ENCODE results near the gene ACTL6B. TPM values are rescaled to one million over a fixed set of nuclear protein-coding genes. Genes with fewer than 3 reads are reported as not detected.

ACTL6B gene
- total and polyA plus RNA-seq, 2 donors (not counting 3 experiments of a cell fraction or from before 2014, with no cell fraction given) = not detected

- Histone ChIP-seq H4K20me1 (replicated peaks; ENCODE audit: control insufficient read depth, extremely low read depth, insufficient read depth, low read length) (no peaks in the 10 kb centered on the region), H2AFZ (ENCODE audit: low read depth, low read length) (no peak overlapping the region), H3K9ac (replicated peaks; ENCODE audit: extremely low read depth, insufficient read depth, low read length) (no peak overlapping the region), H3K4me1 (ENCODE audit: control insufficient read depth, extremely low read depth, insufficient read depth, low read length) (peaks cover 2% of the 10 kb centered on the region), H3K27me3 (ENCODE audit: control insufficient read depth in 2 of 2, insufficient read depth in 2 of 2, low read length in 2 of 2) (peaks cover 0 to 11% of the 10 kb centered on the region in 2 experiments), H3K79me2 (ENCODE audit: control insufficient read depth, insufficient read depth, low read length) (no peaks in the 10 kb centered on the region), H3K9me3 (replicated peaks; ENCODE audit: control insufficient read depth, insufficient read depth, low read length) (no peaks in the 10 kb centered on the region), H3K27ac (ENCODE audit: insufficient read depth, low read depth, low read length) (no peak overlapping the region), H3K4me3 (replicated peaks in 1 of 3; ENCODE audit: insufficient read depth in 1 of 3, low read depth in 1 of 3, low read length in 3 of 3) (no peak overlapping the region), H3K9me1 (replicated peaks; ENCODE audit: control insufficient read depth, extremely low read depth, insufficient read depth, low read length) (no peaks in the 10 kb centered on the region), H3K4me2 (ENCODE audit: insufficient read depth, low read length) (no peak overlapping the region), H3K36me3 (ENCODE audit: control insufficient read depth in 2 of 2, extremely low read depth in 1 of 2, insufficient read depth in 2 of 2, low read length in 2 of 2) (no peaks in the 10 kb centered on the region)
- DNase-seq (ENCODE audit: low read depth, low spot score) (no peak), FAIRE-seq (no peak)
- TF ChIP-seq GATA2 (IDR thresholded peaks at IDR 0.05; ENCODE audit: insufficient read depth, insufficient read length, low read depth, low read length) (no peak), MAX (IDR thresholded peaks at IDR 0.05; ENCODE audit: insufficient read depth, insufficient read length) (no peak), JUN (IDR thresholded peaks at IDR 0.05; ENCODE audit: borderline replicate concordance, insufficient read depth, insufficient read length, low read depth) (no peak), POLR2AphosphoS5 (IDR thresholded peaks at IDR 0.05; ENCODE audit: insufficient read depth, low read depth, low read length) (no peak), FOS (IDR thresholded peaks at IDR 0.05; ENCODE audit: borderline replicate concordance, insufficient read depth, low read length) (no peak), EZH2 (IDR thresholded peaks at IDR 0.05; ENCODE audit: borderline replicate concordance, low read depth, low read length, severe bottlenecking) (no peak), MYC (IDR thresholded peaks at IDR 0.05; ENCODE audit: low read depth, low read length) (no peak), POLR2A (IDR thresholded peaks at IDR 0.05; ENCODE audit: low read depth, low read length) (no peak)
- TF ChIP-seq, protein P1, sequence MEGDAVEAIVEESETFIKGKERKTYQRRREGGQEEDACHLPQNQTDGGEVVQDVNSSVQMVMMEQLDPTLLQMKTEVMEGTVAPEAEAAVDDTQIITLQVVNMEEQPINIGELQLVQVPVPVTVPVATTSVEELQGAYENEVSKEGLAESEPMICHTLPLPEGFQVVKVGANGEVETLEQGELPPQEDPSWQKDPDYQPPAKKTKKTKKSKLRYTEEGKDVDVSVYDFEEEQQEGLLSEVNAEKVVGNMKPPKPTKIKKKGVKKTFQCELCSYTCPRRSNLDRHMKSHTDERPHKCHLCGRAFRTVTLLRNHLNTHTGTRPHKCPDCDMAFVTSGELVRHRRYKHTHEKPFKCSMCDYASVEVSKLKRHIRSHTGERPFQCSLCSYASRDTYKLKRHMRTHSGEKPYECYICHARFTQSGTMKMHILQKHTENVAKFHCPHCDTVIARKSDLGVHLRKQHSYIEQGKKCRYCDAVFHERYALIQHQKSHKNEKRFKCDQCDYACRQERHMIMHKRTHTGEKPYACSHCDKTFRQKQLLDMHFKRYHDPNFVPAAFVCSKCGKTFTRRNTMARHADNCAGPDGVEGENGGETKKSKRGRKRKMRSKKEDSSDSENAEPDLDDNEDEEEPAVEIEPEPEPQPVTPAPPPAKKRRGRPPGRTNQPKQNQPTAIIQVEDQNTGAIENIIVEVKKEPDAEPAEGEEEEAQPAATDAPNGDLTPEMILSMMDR (IDR thresholded peaks at IDR 0.05; ENCODE audit: extremely low read depth in 1 of 2, insufficient read depth in 1 of 2, low read depth in 1 of 2, low read length in 2 of 2) = no peak
- dilution Hi-C loops (cut with MboI; ENCODE audit: extremely low pct_ligation_motif_present, low sequenced_read_pairs) = no loop called here
- ChIA-PET POLR2A (no interaction called here), CTCF (interaction anchor here (0.9 kb wide), 1 partner anchor 196 kb away, joined by 5 read pairs; no protein-coding TSS in a partner anchor)
- intact Hi-C loops (cut with micrococcal nuclease) = no loop called here
- no TSS peak for BruUV-seq (replicated peaks)
These were observed 42.8 kb upstream of the ACTL6B start for GRCh38 chr7:100699018-100699417.
